ENCODE data around the gene RDH14. TPM values are rescaled to one million over a fixed set of nuclear protein-coding genes. Genes with fewer than 3 reads are reported as not detected.

RDH14 gene
- total and polyA plus RNA-seq, 4 donors = 13.3 to 23.9 (median 15.6) TPM

GRCh38 chr2:18550433-18550832 is 10.0 kb downstream of the RDH14 start (continued):
- TF ChIP-seq CTCF (IDR thresholded peaks at IDR 0.05; ENCODE audit: low read depth, low read length, missing input control) = no peak
- TF ChIP-seq NR2F2 (IDR thresholded peaks at IDR 0.05) = no peak
- no peak for TF ChIP-seq FOXA2 (IDR thresholded peaks at IDR 0.05)
- no peak for TF ChIP-seq MAX (IDR thresholded peaks at IDR 0.05)
- no peak for TF ChIP-seq FOXA1 (IDR thresholded peaks at IDR 0.05)

- Histone ChIP-seq H3K9me3 (ENCODE audit: control insufficient read depth in 4 of 4, low read length in 3 of 4) (no peaks in the 10 kb centered on the region), H3K36me3 (ENCODE audit: control insufficient read depth in 4 of 4, insufficient read depth in 3 of 4, low read depth in 1 of 4, low read length in 3 of 4) (peaks cover 0 to 2% (median under 1%) of the 10 kb centered on the region in 4 donors), H3K9ac (ENCODE audit: low read depth in 1 of 2, low read length in 2 of 2) (no peak overlapping the region), H3K27me3 (ENCODE audit: control insufficient read depth in 4 of 4, insufficient read depth in 4 of 4, low read length in 3 of 4) (no peaks in the 10 kb centered on the region), H3K27ac (ENCODE audit: low read depth in 1 of 2, low read length in 2 of 2) (no peak overlapping the region), H3K4me1 (ENCODE audit: control insufficient read depth in 4 of 4, insufficient read depth in 4 of 4, low read length in 3 of 4) (peaks cover 0 to 3% (median 1%) of the 10 kb centered on the region in 4 donors), H3K4me3 (ENCODE audit: low read depth in 1 of 3, low read length in 3 of 3) (no peak overlapping the region)
- TF ChIP-seq EGR1 (IDR thresholded peaks at IDR 0.05; ENCODE audit: low read depth in 2 of 2) (no peak), CTCF (IDR thresholded peaks at IDR 0.05; ENCODE audit: low read depth, low read length, missing input control) (no peak), JUND (IDR thresholded peaks at IDR 0.05) (no peak), FOXA1 (IDR thresholded peaks at IDR 0.05) (no peak), GABPA (IDR thresholded peaks at IDR 0.05 in 1 of 2, conservative IDR thresholded peaks at IDR 0.05 in 1 of 2) (no peak), FOXA2 (IDR thresholded peaks at IDR 0.05) (no peak), REST (IDR thresholded peaks at IDR 0.05) (no peak), ZBTB33 (IDR thresholded peaks at IDR 0.05) (no peak), ATF3 (IDR thresholded peaks at IDR 0.05) (no peak), RAD21 (IDR thresholded peaks at IDR 0.05) (no peak)
- DNase-seq (ENCODE audit: low spot score) = no peak
- WGBS = 94% methylated on average over 2 of the region's 2 CpGs
Measured at GRCh38 chr2:18549083-18549482, 11.4 kb downstream of the RDH14 start.
